HG03103 (cell line): ENCODE measurements around the gene RIPOR3.
"Not testable (repeated sequence)": the region's sequence is repeated elsewhere in the genome, so short reads cannot be mapped to it uniquely, and the experiment has no call there.

ENCODE experiments used
- ATAC-seq: cut with Tn5 transposase; IDR thresholded peaks from one replicate; pipeline ENCODE4 v1.9.1; 2021; ENCODE audit warnings: low read depth; ENCODE audit not compliant: unreplicated experiment

Gene RIPOR3

DNA sequence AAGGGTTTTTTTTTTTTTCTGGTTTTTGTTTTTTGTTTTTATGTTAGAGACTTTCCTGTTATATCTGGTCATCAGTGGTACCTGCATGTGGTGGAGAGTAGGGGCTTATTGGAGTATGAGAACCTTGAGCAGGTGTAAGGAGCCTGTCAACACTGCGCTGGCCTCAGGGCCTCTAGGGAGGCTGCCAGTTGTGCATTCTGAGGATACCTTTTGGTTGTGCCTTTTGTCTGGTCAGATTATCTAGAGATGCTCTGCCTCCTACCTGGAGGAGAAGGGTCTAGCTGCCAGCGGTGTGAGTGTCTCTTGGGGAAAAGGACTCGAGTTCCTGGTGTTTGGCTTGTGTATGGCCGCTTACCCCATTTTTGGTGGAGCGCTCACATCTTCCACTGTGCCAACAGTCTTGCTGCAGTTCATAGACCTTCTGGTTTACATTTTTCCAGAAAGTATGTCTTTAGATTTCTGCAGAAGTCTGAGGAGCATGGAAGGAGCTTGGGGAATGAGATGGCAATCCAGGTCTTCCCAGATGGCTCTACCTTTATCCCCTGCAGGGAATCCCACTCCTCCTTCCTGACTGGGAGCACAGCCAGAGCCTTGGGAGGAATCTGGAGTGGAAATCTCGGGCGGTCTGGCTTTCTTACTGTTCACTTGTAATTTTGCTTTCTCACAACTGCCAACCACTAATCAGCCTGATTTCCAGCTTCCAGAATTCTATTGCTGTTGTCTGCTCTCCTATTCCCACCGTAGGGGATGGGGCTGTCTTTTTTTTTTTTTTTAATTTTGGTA, 131.3 kb downstream of the RIPOR3 start:
- ATAC-seq, result no peak

DNA sequence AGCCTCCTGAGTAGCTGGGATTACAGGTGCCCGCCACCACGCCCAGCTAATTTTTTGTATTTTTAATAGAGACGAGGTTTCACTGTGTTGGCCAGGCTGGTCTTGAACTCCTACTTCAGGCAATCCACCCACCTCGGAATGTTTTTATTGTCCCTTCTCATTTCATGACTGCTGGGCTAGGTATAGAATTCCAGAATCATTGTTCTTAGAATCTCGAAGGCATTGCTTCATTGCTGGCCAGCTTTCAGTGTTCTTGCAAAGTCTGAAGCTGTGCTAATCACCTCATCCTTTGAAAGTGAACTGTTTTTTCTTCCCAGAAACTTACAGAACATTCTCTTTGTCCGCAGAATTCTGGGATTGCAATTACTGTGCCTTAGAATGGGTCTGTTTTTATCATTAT, 132.2 kb downstream of the RIPOR3 start:
- no peak for ATAC-seq

GRCh38 chr20:50558483-50558925, 132.8 kb downstream of the RIPOR3 start:
- no peak for ATAC-seq

DNA sequence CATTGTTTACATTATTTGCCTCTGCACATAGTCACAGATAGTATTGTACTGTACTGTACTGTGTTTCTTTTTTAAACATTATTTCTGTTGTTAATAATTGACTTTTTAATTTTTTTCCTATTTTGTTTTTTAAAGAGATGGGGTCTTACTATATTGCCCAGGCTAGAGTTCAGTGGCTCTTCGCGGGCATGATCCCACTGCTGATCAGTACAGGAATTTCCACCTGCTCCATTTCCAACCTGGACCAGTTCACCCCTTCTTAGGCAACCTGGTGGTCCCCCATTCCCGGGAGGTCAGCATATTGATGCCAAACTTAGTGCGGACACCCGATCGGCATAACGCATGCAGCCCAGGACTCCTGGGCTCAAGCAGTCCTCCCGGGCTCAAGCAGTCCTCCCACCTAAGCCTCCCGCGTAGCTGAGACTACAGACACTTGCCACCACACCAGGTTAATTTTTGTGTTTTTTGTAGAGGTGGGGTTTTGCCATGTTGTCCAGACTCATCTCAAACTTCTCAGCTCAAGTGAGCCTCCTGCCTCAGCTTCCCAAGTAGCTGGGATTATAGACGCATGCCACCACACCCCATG, 133.7 kb downstream of the RIPOR3 start:
- ATAC-seq, result no peak

DNA sequence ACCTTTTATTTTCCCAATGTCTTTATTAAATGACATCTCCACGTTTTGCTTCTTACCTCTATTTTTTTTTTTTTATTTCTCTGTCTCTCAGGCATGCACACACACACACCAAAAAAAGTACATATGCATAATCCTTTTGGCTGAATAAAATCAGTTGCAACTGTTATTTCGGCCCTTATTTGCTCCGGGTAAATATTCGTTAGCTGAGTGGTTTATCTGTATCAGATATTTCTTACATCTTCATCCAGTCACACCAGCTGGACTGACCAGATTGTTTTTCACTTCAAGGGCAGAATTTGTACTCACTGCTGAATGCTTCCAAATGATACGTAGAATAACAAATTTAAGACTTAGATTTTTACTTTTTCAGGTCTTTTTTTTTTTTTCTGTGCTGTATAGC, 135.7 kb downstream of the RIPOR3 start:
- no peak for ATAC-seq

GRCh38 chr20:50554694-50555579, 136.4 kb downstream of the RIPOR3 start:
- no peak for ATAC-seq

DNA sequence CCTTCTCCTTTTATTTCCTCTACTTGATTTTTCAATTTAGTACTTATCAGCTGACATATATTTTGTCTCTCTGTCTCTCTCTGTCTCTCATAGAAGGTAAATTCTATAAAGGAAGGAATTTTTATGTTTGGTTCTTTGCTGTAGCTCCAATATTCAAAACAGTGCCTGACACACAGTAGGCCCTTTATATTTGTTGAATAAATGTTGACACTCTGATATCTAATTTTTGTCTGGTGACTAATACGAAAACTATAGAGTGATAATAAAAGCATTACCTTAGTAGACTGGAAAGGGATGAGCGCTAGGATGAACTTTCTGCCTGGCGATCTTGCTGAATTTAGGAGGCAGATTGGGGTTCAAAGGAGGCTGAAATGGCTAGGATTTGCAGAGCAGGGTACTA, 138.4 kb downstream of the RIPOR3 start:
- no peak for ATAC-seq

GRCh38 chr20:50551288-50551687, 140.1 kb downstream of the RIPOR3 start:
- ATAC-seq, result no peak

DNA sequence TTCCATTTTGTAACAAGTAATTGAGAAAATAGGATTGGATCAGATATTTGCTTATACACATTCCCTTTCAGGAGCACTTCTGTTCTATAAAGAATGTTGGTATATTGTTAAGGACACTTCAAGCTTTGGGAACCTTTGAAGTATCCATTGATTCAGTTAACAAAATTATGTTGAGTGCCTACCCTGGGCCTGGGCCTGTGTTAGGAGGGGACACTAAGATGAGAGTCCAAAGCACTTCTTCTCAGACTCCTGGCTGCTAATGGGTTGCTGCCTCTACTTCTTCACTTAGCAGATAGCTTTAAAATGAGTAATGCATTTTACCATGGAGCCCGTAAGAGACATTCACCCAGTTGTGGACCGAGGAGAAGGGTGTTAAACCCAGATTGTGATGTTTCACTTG, 140.8 kb downstream of the RIPOR3 start:
- no peak for ATAC-seq

- ATAC-seq, result no peak
These were observed 142.9 kb downstream of the RIPOR3 start for GRCh38 chr20:50548396-50548795.

DNA sequence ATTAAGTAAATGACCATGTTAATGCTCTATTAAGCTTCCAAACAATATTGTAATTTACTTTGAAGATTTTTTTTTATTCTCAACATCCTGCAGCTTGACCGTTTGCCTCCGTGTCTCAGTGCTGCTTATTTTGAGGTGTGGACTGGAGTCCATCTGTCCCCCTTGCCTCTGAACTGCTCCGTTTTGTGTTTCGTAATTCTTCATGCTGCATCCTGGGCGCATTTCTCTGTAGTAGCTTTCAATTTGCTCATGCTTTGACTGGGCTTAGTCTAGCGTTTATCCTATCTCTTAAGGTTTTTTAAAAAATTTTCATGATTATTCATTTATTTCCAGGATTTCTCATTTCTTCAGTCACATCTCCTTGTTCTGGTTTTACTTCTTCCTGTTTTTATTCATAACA, 143.4 kb downstream of the RIPOR3 start:
- ATAC-seq, result no peak

- ATAC-seq, result no peak
These were observed 144.5 kb downstream of the RIPOR3 start for GRCh38 chr20:50546729-50547314.

- no peak for ATAC-seq
These were observed 146.2 kb downstream of the RIPOR3 start for GRCh38 chr20:50545126-50545525.

DNA sequence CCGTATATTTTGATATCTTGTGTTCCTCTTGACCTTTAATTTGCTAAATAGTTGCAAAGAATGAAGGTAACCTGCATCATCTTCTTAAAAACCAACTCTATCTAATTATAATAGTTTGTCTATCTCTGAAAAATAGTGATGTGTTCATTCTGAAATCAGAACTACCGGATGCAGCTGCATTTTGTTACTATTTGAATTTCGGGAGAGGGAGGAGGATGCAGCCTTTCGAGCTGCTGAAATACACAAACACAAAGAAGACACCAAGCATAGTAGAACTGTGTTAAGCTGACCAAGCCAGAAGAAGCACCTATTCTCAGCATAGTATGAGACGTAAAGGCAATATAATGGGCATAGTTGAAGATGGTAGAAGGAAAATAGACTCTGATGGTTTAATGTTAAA, 148.0 kb downstream of the RIPOR3 start:
- ATAC-seq, result no peak

- no peak for ATAC-seq
These were observed 149.7 kb downstream of the RIPOR3 start for GRCh38 chr20:50541606-50542041.

- no peak for ATAC-seq
These were observed 150.4 kb downstream of the RIPOR3 start for GRCh38 chr20:50540620-50541605.

DNA sequence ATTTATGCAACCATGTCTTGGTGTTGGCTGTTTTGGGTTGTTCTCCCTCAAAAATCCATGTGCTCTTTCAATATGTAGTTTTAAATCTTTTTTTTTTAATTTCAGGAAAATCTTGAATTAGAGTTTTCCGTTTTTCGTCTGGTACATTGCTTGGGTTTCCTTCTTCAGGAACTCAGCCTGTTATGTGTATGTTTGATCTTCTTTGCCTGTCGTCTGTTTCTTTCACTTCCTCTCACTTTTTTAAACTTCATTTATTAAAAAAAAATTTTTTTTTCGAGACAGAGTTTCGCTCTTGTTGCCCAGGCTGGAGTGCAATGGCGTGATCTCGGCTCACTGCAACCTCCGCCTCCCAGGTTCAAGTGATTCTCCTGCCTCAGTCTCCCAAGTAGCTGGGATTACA, 151.5 kb downstream of the RIPOR3 start:
- not testable (repeated sequence) for ATAC-seq

DNA sequence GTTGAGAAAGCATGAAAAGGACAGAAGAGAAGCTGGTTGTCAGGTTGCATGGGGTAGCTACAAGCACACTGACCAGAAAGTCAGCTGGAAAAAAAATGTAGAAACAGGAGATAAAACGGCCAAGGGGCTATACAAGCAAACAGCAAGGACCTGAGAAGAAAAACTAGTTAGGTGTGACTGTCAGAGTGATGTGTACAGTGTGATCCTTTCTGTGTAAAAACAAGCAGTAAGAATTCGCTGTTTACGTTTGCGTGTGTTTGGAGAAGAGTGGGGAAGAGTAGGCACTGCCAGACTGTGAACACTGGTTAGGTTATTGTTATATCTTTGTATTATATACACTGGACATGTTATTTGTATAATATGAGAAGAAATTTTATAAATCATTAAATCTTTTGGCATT, 153.1 kb downstream of the RIPOR3 start:
- no peak for ATAC-seq

DNA sequence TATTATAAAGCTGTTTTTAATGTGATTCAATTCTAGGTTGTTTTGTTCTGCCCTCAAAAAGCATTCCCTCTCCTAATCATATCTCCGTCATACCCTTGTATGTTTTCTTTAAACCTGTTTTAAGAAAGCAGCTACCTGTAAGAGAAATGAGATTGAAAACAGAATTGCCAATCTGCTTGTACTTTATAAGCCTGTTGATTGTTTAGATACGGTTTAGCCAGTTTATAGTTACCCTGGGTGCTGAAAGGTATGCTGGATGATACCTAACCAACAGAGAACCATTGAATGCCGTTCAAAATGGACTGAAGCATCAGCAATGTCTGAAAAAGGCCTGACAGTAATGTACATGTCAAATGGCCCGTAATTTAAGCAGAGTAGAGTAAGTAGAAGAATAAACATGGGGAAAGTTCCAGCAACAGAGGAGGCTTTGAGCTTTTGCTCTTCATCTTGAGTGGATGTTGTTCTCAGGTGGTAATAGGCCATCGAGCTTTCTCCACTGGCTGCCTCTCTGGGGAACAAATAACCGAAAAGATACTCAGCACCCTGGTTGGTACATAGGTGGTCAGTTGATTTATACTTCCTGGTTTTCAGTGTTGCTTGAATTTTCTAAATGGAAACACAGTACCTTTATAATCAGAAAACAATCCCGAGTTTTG, 153.7 kb downstream of the RIPOR3 start:
- ATAC-seq, result no peak
